ENCODE results near the gene GMCL2. TPM values are rescaled to one million over a fixed set of nuclear protein-coding genes. Genes with fewer than 3 reads are reported as not detected.

Gene GMCL2
- total RNA-seq, 1 donor from 2014 or later: not detected

DNA sequence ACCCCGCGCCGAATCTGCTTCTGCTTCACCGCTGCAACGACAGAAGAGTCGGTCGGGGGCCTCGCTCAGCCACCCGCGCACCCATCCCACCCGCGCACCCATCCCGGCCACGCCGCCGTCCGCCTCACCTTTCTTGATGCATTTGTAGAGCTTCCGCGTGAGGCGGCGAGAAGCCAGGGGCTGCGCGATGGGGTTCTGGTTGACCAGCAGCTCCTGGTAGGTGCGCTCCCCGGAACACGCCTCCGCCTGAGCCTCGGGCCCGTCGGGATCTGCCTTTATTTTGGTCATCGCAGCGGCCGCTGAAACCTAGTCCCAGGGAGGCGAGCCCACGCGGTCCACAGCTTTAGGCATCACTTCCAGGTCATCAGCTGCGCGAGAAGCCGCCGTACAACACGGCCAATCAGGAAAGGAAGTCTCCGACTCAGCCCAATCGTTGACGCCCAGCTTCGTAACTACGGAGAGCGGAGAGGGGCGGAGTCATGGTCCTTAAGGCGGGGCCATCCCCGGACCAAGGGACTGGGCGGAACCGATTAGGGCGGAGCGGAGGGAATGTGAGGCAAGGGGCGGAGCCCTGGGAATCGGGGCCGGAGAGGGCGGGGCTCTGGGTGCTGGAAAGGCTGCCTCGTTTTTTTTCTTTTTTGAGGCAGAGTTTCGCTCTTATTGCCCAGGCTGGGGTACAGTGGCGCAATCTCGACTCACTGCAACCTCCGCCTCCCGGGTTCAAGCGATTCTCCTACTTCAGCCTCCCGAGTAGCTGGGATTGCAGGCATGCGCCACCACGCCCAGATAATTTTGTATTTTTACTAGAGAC lies 33.4 kb downstream of the GMCL2 start, which contains the start of gene NHP2:
Gene NHP2 (minus strand): TSS at position 356 of the 811 bp plus-strand sequence. CDS start 68 bp downstream, at position 288.
- intact Hi-C loops (cut with DNase I): no loop called here
- ATAC-seq: peak; percentile 100
- peak; percentile 99 for DNase-seq (ENCODE audit: missing footprints)

DNA sequence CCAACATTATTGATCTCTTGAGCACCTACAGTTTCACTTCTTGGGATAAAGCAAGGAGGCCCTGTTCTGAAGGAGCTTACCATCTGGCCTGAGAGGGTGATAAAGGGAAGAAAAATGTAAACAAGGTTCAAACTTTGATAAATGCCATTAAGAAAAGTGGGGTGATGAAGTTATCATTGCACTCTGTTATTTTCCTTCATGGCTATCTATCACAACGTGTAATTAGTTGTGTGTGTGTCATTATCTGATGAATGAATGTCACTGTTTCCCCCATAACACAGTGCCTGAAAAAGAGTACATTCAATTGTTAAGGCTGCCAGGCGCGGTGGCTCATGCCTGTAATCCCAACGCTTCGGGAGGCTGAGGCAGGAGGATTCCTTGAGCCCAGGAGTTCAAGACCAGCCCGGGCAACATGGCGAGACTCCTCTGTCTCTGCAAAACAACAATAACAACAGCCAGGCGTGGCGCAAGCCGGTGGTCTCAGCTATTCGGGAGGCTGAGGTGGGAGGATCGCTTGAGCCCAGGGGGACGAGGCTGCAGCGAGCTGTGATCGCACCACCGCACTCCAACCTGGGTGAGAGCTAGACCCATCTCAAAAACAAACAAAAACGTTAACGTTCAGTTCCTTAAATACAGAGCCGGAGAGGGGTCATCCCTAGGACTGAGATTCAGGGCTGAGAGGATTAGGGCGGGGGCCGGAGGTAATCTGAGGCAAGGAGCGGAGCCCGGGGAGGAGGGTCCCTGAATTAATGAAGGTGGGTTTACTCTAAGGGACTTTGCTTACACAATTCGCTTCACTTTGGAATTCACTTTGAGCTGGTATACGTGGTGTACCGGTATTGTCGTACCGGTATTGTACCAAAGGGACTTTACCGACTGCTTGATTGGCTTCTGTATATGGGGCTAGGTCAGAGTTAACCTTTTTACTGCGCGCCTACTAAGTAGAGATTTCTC lies 34.4 kb downstream of the GMCL2 start:
- no peak for ATAC-seq
- intact Hi-C loops (cut with DNase I): no loop called here
- no peak for DNase-seq (ENCODE audit: missing footprints)

DNA sequence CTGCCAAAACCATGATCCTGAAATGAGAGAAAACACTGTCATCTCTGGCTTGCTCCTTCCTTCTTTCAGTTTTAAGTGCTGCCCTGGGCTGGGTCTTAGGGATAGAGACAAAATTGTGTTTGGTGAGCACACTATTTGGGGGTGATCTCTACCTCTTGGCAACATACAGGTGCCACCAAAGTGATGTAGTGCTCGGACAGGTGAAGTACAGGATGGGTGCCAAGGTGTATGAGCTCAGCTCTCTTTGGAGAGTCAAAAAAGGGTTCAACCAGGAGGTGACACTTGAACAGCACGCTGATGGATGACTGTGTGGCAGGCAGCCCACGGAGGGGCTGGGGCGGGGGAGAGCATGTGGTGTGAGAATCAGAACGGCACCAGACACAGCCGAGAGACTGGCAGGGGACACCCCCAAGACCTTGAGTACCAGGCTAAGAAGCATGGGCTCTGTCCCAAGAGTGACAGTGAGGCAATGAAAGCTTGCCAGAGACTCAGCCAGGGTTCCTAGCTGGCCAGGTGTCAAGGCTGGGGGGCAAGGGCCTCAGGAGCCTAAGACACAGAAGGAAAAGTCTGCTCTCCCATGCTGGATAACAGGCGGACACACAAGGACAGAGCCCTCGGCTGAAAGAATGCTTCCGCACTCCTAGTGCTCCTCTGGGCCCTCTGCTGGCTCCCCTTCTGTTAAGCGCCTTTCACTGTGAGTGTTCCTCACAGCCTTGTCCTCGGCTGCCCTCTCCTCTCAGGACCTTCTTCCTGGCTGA lies 36.0 kb downstream of the GMCL2 start:
- intact Hi-C loops (cut with DNase I): no loop called here
- ATAC-seq (no peak), DNase-seq (ENCODE audit: missing footprints) (no peak)

DNA sequence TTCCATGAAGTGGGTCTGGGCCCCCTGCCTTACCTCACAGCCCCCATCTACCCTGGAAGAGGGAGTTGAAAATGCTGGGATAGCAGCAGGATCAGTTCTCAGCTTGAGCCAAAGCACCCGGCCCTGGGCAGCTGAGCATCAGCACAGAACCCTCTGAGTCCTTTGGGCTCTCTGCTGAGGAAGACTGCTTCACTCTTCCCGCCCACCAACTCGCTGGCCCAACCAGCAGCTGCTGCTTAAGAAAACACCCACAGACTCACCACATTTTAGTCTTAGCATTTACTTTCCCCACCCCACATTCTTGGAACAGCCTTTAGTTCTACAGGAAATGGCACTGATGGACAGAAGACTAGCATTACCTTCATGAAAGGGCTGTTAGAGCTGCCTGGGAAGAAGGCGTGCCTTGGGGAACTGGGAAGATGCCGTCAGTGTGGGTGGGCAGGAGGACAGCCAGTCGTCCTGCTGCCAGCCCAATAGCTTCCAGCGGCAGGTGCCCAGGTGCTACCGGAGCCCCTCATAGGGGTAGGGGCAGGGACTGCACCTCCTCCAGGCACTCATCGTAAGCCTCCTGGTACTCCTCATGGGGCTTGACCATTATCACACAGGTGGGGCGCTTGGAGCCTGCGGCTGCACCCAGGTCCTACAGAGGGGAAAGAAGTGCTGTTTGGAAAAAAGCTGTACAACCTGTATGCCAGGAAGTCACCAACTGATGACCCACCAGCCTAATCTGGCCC lies 37.8 kb downstream of the GMCL2 start:
- intact Hi-C loops (cut with DNase I): no loop called here
- no peak for ATAC-seq
- DNase-seq (ENCODE audit: missing footprints): no peak

DNA sequence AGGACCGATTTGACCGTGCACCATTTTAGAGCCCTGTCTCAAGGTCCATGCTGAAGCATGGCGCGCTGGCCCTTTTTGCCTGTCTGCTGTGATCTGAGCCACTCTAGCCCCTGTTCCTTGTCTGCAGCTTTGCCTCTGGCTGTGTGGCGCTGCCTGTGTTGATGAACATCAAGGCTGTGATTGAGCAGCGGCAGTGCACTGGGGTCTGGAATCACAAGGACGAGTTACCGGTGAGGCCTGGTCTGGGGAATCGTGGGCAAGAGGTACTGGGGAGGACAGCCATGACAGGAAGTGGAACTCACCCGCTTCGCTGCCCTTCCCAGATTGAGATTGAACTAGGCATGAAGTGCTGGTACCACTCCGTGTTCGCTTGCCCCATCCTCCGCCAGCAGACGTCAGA lies 39.8 kb downstream of the GMCL2 start:
- no peak for DNase-seq (ENCODE audit: missing footprints)
- no peak for ATAC-seq
- intact Hi-C loops (cut with DNase I): no loop called here

DNA sequence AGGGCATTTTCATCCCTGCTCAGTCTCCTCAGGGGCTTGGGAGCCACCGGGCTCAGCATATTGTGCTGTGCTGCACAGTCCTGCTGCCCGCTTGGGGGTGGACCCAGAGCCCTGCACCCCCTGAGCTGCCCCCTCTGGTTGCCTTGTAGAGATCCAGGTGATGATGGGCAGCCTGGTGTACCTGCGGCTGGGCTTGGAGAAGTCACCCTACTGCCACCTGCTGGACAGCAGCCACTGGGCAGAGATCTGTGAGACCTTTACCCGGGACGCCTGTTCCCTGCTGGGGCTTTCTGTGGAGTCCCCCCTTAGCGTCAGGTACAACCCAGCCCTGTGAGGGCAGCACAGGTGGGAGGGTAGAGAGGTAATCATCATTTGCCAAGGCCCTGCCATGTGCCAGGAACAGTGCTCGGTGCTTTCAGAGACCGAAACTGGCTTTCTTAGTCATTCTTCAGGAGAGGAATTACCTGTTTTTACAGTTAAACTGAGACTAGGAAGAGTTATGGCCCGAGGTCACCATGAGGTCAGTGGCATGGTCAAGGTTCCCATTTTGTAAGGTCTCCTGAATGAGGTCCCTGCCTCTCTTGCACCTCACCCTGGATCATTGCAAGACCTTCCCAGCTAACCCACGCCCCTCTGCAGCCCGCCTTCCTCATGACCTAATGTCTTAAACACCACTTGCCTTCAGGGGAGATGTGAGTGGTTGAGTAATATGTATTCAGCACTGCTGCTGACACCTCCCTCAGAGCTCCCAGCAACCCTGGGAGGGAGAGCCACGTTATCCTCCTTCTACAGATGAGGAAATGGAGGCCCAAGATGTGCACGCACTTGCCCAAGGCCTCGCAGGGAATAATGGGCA lies 41.0 kb downstream of the GMCL2 start:
- no peak for ATAC-seq
- no peak for DNase-seq (ENCODE audit: missing footprints)
- intact Hi-C loops (cut with DNase I): loop anchor here (1.0 kb wide), 1 partner anchor 70 kb away; no protein-coding TSS in a partner anchor

DNA sequence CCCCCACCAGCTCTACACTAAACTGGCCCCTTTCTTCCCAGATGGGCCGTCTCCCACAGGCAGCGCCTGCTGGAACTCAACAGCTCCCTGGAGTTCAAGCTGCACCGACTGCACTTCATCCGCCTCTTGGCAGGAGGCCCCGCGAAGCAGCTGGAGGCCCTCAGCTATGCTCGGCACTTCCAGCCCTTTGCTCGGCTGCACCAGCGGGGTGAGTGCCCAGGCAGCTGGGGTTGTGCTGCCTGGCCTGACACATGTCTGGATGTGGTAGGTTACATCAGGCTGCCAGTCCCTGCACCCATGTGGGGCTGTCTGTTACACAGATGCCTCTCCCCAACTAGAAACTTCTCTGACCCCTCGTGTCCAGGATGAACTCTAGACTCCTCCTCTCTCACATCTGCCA lies 43.3 kb downstream of the GMCL2 start:
- intact Hi-C loops (cut with DNase I): no loop called here
- DNase-seq (ENCODE audit: missing footprints) (peak; percentile 87), ATAC-seq (peak; percentile 84)

DNA sequence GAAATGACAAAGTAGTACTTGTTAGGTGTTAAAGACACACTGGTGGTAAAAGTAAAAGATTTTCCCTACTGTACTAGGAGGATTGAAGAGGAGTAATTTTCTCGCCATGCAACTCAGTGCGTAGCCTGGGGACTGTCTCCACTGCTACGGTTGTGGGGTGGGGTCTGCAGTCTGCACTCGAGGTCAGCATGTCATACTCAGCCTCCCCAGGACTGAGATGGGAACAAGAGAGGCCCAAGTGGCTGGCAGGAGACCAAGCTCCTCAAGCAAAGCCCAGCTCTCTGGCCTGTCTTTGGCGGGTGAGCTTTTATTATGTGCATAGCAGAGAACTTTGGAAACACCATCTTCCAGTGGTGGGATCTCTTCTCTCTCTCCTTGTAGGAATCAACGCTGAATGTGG lies 43.9 kb downstream of the GMCL2 start:
- intact Hi-C loops (cut with DNase I): no loop called here
- no peak for DNase-seq (ENCODE audit: missing footprints)
- ATAC-seq: no peak

DNA sequence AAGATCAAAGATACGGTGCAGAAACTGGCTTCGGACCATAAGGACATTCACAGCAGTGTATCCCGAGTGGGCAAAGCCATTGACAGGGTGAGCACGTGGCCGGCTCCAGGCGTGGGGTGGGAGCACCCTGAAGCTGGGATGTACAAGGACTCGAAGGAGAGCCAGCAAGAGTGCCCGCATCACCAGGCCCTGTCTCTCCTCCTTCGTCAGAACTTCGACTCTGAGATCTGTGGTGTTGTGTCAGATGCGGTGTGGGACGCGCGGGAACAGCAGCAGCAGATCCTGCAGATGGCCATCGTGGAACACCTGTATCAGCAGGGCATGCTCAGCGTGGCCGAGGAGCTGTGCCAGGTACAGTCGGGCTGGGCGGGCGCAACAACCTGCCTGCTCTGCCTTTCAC lies 44.5 kb downstream of the GMCL2 start:
- intact Hi-C loops (cut with DNase I): no loop called here
- DNase-seq (ENCODE audit: missing footprints): no peak
- no peak for ATAC-seq

DNA sequence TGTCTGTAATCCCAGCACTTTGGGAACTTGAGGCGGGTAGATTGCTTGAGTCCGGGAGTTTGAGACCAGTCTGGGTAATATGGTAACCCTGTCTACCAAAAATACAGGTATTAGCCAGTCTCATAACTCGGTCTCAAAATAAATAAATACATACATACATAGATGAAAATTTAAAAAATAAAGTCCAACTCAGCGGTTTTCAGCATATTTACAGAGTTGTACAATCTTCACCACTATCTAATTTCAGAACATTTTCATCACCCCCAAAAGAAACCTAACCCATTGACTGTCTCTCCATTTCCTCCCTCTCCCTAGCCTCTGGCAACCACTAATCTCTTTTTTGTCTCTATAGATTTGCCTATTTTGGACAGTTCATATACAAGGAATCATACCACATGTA lies 45.6 kb downstream of the GMCL2 start:
- ATAC-seq (no peak), DNase-seq (ENCODE audit: missing footprints) (no peak)
- intact Hi-C loops (cut with DNase I): no loop called here

DNA sequence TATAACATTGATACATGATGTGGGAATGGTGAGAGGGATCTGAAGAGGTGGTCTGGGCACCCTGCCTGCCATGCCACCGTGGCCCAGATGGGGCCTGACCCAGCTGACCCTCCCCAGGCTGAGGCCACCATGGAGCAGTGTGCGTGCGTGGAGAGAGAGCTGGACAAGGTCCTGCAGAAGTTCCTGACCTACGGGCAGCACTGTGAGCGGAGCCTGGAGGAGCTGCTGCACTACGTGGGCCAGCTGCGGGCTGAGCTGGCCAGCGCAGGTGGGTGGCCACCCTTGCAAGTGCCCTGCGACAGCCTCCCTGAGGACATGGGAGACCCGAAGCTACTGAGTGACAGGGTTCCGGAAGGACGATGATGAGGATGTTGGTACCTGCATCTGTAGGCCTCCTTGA lies 49.2 kb downstream of the GMCL2 start:
- intact Hi-C loops (cut with DNase I): no loop called here
- DNase-seq (ENCODE audit: missing footprints): no peak
- ATAC-seq: peak; percentile 32

DNA sequence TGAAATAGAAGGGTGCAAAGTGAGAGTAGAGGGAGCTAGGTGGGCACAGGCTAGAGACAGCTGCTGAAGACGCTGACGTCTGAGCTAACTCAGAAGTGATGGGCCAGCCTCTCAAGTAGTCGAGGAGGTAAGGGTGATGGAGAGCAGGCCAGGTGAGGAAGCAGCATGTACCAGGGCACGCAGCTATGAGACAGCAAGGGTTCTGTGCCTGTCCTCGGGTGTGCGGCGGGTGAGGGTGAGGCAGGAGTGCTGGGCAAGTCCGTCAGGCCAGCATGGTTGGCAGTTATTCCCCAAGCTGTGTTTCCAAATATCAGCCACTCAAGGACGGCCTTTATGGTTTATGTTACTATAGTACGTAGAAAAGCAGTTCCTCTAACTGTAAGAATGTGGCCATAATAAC lies 50.2 kb downstream of the GMCL2 start:
- intact Hi-C loops (cut with DNase I): no loop called here
- DNase-seq (ENCODE audit: missing footprints) (no peak), ATAC-seq (no peak)

Other genes with a start within 250 kb of the GMCL2 start
- not detected for gene PROP1, start 191.1 kb downstream of the GMCL2 start, total RNA-seq
- 2.9 TPM for gene N4BP3, start 73.8 kb downstream of the GMCL2 start, total RNA-seq
- gene RMND5B, start 56.4 kb downstream of the GMCL2 start, total RNA-seq: 35.2 TPM
- gene NHP2, start 33.5 kb downstream of the GMCL2 start, total RNA-seq: 79.8 TPM
- gene HNRNPAB, start 17.2 kb upstream of the GMCL2 start, total RNA-seq: 85.6 TPM
- 34.5 TPM for gene PHYKPL, start 45.4 kb upstream of the GMCL2 start, total RNA-seq

All from Right ventricle myocardium inferior (tissue), 1 donor.